HK-2 (cell line): ENCODE results near the gene RPS8.
"Not testable (repeated sequence)": the region's sequence is repeated elsewhere in the genome, so short reads cannot be mapped to it uniquely, and the experiment has no call there.

Source experiments
- DNase-seq: peaks from one replicate; pipeline ENCODE4 v3.0.0-alpha.2; 2018; ENCODE audit not compliant: unreplicated experiment

Gene RPS8

GRCh38 chr1:44780583-44781121 is 5.3 kb downstream of the RPS8 start:
- DNase-seq: no peak

- no peak for DNase-seq
Measured at GRCh38 chr1:44783697-44784093, 8.4 kb downstream of the RPS8 start.

DNA sequence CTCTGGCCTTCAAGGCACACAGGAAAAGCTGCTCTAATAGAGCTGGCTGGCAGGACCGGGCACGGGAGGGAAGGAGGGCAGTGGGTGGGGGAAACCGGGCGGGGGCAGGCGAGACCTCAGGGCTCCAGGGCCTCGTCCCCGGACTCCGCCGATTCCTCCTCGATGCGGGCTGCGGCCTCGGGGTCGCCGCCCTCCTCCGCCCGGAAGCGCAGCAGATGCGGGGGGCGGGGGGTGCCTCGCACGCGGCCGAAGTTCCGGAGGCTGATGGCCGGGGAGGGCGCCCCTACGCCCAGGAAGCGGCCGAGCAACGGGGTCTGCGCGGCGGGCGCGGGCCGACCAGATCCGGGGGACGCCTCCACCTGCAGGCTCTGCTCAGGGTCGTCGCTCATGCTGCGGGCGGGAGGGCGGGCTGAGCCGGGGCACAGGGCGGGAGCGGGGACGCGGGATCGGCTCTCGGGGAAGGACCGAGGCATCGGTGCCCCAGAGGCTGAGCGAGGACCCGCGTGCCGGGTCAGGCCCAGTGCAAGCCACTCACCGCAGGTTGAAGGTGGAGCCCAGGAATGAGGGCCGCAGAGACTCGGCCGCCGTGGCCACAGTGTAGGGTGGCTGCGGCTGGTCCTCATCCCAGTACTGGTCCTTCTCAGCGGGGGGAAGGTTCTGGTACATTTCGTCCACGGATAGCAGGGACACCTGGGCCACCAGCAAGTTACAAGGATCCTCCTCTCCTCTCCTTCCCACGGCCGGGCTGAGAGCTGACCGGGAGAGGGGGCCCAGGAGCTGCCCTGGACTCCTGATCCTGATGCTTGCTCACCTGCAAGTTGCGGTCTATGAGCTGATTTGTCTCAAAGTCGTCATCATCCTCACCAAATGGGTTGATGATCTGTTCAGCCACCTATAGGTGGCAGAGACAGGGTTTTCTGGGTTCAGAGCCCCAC is 9.0 kb downstream of the RPS8 start:
- no peak for DNase-seq

GRCh38 chr1:44785029-44785380 is 9.7 kb downstream of the RPS8 start:
- DNase-seq: no peak

DNA sequence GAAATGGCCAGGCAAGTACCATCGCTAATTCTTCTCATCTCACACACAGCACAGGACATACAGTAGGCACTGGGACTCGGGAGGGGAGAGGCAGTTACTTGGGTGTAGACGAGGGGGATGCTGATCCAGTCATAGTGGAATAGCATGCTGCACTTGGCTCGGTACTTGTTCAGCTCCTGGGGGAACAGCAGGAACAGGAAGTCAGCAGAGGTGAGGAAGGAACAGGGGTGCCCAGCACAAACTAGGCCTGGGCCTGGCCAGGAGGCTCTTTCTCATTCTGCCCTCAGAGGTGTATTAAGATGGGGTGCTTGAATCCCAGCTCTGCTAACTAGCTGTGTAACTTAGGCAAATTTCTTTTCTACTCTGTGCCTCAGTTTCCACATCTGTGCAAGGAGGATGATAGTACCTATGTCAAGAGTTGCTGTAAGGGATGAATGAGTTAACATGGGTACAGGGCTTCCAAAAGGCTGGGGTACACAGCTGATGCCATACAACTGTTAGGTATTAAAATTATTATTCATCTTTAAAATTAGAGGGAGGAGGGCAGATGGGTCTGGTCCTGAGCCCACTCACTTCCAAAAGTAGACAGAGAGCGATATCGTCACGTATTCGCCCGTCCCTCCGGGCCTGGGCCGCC is 10.3 kb downstream of the RPS8 start:
- no peak for DNase-seq

DNA sequence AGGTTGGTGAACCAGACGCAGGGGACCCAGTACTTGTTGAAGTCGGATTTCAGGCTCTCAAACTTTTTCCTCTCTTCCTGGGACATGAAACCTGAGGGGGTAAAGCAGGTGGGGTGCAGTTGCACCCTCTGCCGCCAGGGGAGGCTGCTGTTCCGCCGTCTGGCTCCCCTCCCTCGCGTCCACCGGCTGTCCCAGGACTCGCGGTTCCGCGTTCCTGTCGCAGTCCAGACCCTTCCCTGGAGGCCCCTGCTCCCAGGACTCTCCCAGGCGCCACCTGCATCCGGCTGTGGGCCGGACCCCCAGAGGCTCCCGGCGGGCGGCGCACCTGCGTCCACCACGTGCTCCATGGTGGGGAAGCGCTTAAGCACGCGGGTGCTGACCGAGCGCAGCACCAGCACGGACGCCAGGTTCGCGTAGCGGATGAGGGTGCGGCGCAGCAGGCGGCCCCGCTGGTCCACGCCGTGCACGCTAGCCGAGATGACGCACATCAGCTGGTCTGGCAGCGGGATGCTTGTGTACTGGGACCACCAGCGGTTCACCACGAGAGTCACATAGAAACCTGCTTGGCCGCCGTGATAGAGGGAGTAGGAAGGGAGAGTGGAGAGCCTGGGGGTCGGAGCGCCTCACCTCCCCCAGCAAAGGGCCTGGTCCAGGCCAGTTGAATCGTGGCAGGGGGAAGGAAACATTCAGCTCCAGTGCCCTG is 10.9 kb downstream of the RPS8 start:
- DNase-seq: no peak

DNA sequence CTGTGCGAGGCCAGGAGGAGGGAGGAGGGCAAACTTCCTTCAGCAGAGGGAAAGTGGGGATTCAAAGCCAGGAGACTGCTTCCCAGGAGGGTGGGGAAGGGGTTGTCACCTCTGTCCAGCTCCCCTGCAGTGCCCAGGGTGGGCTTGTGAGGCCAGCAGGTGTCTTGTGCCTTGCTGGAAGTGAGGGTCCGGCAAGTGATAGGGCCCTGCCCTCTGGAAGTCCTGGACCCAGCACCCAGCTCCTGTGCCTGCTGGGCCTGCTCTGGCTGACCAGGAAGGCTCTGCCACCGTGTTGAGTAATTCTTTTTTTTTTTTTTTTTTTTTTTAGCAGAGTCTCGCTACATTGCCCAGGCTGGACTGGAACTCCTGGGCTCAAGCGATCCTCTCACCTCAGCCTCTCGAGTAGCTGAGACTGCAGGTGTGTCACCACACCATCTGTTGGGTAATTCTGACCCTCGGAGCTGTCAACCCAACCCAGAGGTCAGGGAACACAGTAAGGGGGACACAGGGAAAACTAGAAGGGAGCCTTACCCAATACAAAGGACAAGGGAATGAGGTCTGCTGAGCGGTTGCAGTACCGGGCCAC is 11.6 kb downstream of the RPS8 start:
- DNase-seq: no peak

GRCh38 chr1:44787506-44787905 is 12.2 kb downstream of the RPS8 start:
- no peak for DNase-seq

- no peak for DNase-seq
Measured at GRCh38 chr1:44788120-44788860, 12.9 kb downstream of the RPS8 start, which contains the start of gene BEST4. Gene BEST4, minus strand, starts transcription at chr1:44788170. Its CDS starts 465 bp downstream, at chr1:44787705.

- DNase-seq: no peak
Measured at GRCh38 chr1:44790968-44791801, 15.8 kb downstream of the RPS8 start.

DNA sequence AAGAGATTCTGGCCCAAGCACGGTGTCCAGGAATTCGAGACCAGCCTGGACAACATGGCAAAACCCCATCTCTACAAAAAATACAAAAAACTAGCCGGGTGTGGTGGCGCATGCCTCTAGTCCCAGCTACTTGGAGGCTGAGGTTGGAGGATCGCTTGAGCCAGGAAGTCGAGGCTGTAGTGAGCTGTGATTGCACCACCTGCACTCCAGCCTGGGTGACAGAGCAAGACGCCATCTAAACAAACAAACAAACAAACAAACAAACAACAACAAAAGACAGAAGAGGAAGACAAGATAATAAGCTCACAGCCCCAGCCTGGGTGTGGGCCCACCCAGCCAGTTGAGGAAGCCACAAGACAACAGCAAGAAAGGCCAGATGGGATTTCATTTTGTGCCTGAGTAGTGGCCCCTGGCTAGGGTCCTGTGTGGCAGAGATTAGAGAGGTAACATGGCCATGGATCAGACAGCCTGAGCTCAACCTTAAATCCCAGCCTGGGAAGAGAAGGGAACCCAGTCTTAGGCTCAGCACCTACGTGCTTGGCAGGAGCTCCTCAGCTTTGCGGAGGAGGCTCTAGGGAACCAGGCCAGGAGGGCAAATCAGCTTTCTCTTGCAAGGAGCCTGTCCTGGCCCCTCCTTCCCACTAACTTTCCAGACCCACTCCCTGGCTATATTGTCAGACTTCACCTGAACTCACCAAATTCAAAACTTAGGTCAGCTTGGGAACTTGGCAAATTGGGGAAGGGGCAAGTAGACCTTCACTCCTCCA is 17.6 kb downstream of the RPS8 start:
- DNase-seq: no peak

- DNase-seq: not testable (repeated sequence)
Measured at GRCh38 chr1:44797886-44798285, 22.5 kb downstream of the RPS8 start.

DNA sequence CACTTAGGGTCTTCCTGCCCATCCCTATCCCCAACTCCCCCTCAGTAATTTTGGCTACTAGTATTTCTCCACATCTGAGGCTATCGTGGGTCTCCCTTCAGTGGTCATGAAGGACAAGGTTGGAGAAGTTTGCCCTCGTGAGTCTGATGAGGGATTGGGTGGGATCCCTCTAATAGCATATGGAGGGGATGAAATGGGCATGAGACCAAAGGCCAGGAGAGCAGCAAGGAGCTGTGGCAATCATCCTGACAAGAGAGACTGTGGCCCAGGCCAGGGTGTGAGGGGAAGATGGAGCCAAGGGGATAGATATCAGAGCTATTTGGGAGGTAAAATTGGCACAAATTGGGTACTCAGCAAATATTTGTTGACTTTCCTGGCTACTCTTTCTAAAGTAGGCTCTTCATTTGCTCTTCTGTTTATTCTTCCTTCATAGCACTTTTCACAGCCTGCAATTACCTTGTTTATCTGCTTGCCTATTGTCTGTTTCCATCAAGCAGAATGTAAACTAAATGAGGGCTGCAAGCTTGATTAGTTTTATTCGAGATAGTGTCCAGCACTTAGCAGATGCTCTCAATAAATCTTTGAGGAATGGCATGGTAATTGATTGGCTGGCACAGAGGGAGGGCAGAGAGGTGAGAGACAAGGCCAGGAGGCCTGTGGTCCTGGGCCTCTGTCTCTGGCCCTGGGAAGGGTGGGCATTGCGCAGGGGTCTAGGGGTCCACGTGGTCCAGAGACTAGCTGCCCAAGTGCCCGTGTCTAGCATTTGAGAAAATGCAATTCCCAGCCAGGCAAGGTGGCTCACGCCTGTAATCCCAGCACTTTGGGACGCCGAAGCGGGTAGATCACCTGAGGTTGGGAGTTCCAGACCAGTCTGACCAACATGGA is 23.4 kb downstream of the RPS8 start:
- no peak for DNase-seq

DNA sequence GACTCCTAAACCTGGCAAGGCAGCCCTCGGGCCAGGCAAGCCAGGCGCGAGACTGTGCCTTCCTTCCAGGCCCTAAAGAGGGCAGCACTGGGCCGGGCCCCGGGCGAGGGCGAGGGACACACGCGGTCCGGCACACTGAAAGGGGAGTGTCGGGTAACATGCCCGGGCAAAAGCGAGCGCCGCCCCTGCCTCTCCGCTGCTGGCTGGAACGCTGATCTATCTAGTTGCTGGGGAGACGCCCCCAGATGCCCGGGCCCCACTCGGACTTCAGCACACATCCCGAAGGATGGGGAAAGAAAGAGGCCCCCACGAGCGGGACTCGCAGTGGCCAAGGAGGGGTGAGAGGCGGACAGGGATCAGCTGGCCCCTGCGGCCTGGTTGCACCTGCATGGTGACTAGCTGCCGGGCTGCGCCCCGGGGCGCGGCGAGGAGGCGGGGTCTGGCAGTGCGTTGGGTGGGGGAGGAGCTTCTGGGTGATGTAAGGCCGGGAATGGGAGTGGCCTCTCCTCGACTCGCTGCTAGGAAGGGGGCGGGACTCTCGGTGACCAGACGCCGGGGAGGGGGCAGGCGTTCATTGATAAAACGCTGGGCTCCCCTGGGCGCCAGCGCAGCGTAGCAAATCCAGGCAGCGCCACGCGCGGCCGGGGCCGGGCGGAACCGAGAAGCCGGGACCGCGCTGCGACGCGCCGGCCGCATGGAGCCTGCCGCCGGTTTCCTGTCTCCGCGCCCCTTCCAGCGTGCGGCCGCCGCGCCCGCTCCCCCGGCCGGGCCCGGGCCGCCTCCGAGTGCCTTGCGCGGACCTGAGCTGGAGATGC is 24.6 kb downstream of the RPS8 start, which contains the start of gene PLK3:
Gene PLK3 (plus strand): TSS at position 608 of the 815 bp plus-strand sequence. CDS start 87 bp downstream, at position 695.
- peak; percentile 98 for DNase-seq

DNA sequence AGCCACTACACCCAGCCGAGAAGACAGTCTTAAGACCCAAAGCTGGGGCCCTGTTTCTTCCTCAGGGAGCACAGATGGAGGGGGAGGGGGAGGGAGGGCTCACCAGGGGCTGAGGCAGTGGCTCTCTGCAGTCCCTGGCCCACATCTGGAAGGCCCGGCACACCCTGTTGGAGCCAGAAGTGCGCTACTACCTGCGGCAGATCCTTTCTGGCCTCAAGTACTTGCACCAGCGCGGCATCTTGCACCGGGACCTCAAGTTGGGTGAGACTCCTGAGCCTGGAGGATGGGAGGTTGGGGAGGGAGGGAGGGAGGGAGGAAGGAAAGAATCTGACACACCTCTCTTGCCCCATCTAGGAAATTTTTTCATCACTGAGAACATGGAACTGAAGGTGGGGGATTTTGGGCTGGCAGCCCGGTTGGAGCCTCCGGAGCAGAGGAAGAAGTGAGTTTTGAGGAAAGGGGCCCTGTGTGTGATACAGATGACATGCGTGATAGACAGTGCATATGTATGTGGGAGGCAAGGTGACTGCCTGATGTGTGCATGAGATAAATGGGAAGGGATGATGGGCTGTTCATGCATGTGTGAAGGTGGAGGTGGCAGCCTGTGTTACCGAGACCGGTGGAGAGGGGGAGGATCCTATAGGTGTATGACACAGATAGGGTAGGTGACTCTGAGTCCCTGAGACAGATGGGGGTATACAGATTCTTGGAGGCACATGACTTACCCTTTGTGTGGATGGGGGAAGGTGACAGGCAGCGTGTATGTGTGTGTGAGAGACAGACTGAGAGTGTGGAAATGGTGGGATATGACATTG is 26.4 kb downstream of the RPS8 start:
- DNase-seq: no peak

GRCh38 chr1:44802306-44803061 is 27.1 kb downstream of the RPS8 start:
- DNase-seq: no peak
